Prostate gland (tissue), 2 donors: ENCODE results near the gene ATP6V1B1.

Experiments
- POLR2A ChIP-seq: fragments of 450-650 bp; IDR thresholded peaks from one replicate; pipeline ENCODE4 v1.6.1; 2016; ENCODE audit warnings: antibody characterized with exemption, mild to moderate bottlenecking
- POLR2AphosphoS5 ChIP-seq: sonication (generic); formaldehyde crosslinking; IDR thresholded peaks from one replicate; pipeline ENCODE4 v1.6.1; 2017; ENCODE audit warnings: antibody characterized with exemption
- TF ChIP-seq, protein P1 (sequence below), 4 experiments: fragments of 200-600 bp in 2 of 4; fragments of 450-650 bp in 2 of 4; sonication (generic) in 2 of 4; IDR thresholded peaks; 1 replicate in 3 of 4; 2 replicates in 1 of 4; pipeline ENCODE4 v1.5.1; 2016 to 2019; ENCODE audit warnings: antibody characterized with exemption in 4 of 4, mild to moderate bottlenecking in 2 of 4, moderate library complexity in 2 of 4

DNA sequence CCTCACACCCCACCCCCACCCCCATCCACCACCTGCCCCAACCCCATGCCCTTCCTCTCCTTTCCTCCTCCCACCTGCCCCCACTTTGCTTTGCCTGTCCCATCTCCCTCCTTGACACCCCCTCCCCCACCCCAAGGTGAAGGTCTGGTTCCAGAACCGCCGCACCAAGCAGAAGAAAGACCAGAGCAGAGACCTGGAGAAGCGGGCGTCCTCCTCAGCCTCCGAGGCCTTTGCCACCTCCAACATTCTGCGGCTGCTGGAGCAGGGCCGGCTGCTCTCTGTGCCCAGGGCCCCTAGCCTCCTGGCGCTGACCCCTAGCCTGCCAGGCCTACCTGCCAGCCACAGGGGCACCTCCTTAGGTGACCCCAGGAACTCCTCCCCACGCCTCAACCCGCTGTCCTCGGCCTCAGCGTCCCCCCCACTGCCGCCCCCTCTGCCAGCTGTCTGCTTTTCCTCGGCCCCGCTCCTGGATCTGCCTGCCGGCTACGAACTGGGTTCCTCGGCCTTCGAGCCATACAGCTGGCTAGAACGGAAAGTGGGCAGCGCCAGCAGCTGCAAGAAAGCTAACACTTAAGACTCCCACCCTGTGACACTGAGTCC lies 3.0 kb upstream of the ATP6V1B1 start:
- TF ChIP-seq POLR2AphosphoS5 (no peak), POLR2A (no peak)
- TF ChIP-seq, protein P1, sequence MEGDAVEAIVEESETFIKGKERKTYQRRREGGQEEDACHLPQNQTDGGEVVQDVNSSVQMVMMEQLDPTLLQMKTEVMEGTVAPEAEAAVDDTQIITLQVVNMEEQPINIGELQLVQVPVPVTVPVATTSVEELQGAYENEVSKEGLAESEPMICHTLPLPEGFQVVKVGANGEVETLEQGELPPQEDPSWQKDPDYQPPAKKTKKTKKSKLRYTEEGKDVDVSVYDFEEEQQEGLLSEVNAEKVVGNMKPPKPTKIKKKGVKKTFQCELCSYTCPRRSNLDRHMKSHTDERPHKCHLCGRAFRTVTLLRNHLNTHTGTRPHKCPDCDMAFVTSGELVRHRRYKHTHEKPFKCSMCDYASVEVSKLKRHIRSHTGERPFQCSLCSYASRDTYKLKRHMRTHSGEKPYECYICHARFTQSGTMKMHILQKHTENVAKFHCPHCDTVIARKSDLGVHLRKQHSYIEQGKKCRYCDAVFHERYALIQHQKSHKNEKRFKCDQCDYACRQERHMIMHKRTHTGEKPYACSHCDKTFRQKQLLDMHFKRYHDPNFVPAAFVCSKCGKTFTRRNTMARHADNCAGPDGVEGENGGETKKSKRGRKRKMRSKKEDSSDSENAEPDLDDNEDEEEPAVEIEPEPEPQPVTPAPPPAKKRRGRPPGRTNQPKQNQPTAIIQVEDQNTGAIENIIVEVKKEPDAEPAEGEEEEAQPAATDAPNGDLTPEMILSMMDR (IDR thresholded peaks at IDR 0.05) = no peak
